GM21737 (cell line): ENCODE data around the gene RELA.

Source experiments
- ATAC-seq: cut with Tn5 transposase; IDR thresholded peaks from one replicate; pipeline ENCODE4 v1.9.1; 2021; ENCODE audit warnings: mild to moderate bottlenecking, moderate library complexity; ENCODE audit not compliant: unreplicated experiment

Gene RELA

DNA sequence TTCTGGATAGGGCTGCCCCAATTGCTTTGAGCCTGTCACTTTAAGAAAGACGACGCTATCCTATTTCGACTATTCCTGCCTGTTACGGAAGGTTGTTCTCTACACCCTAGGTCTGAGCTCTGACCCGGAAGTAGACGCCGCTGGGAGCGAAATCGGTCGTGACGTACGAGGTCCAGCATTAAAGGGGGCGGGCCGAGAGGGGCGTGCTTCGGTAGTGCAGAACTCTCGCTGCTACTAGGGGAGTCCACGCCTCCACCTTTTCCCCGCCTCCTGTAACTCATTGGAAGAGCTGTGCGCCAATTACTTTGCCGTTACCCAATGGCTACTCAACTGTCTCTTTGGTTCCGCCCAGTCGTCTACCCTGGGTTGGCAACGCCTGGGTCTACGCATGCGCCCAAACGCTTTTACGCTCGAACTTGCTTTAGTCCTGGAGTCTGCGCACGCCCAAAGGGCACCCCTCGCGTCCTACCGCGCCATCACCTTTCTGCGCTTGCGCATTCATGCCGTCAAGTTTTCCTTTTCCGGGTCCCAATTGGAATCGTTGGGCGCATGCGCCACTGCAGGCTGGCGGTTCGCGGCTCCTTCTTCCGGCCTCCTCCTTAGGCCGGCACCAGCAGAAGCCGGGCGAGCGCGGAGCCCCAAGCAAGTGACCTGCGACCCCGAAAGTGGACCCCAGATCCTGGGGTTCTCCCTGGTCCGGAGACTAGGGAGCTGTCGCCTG lies 47.3 kb downstream of the RELA start, which contains the start of gene PCNX3:
TSS of gene PCNX3 (plus strand) at position 548 of the 721 bp plus-strand sequence. CDS start 536 bp downstream, outside the sequence.
- peak; percentile 70 for ATAC-seq

DNA sequence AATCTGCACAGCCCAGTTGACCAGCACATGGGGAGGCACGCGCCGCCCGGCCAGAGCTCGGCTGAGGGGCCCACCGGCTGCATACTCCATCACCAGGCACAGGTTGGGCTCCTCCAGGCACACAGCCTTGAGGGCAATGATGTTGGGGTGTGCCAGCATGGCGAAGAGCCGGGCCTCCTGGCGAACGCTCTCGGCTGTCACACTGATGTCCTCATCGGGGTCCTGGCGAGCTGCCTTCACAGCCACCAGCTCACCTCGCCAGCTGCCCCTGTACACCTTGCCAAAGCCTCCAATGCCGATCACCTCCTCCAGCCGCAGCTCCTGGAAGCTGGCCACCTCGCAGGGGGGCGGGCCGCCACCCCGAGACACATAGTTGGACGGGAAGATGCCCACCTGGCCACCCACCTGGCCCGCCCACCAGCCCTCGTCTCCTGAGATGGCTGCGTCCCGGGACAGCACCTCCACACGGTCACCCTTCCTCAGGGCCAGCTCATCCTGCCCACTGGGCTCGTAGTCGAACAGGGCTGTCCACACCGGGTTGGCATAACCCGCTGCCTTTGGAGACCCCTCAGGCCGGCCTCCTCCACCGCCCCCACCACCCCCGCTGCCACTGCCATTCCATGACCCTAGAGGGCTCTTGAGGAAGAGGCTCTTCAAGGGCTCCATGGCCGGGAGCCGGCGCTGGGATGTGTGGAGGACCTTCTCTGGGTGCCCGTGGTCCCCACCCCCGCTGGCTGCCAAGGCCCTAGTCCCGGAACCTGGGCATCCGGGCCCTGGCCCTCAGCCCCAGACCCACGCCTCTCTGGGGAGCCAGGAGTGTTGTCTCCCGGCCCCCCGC lies 49.4 kb downstream of the RELA start:
- ATAC-seq: no peak

DNA sequence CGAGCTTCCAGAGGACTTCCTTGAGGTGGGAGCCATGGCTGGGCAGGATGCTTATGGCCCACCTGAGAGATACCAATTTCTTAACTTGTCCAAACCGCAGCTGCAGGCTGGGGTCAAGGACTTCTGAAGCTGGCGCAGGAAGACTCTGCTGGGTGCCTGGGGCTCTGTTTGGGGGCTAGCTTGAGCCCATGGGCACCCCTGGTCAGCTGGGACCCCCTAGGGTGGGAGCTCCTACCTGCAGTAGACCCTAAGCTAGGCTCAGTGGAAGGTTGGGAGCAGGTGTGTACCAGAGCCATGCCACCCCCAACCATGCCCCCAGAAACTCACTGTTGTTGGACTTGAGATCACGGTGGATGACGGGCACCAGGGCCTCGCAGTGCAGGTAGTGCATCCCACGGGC lies 50.0 kb downstream of the RELA start:
- no peak for ATAC-seq

DNA sequence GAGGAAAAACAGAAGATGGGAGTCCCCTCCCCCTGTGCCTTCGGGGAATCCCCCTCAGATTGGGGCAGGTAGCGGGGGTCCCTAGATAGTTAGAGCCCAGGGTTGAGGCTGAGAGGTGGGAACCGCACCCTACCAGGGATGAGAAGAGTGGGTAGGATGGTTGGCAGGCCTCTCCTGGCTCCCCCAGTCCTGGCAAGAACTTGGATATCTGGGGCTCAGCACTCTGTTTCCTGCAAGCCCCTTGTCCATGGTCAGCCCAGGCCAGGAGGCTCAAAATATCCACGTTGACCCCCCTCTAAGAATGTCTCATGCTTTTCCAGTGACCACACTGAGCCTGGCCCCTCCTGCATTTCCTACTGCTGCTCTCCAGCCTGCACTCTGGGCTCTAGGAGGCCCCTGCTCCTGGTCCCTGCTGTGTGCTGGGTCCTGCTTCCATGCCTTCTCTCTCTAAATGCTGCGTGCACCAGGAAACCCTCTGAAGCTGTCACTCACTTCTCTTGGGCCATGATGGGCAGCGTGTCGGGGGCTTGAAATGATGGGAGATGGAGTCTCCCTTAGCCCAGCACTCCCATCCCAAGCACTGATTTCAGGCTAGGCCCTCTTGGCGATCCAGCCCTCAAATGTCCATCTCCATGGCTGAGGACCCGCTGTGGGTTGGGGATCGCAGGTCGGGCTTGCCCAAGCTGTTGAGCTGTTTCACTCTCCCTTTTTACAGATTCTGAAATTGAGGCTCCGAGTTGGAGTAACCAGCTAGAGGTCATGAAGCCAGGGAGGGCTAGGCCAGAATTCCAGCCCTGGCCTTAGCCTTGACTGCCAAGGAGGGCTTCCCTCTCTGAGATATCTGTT lies 50.7 kb downstream of the RELA start:
- no peak for ATAC-seq

DNA sequence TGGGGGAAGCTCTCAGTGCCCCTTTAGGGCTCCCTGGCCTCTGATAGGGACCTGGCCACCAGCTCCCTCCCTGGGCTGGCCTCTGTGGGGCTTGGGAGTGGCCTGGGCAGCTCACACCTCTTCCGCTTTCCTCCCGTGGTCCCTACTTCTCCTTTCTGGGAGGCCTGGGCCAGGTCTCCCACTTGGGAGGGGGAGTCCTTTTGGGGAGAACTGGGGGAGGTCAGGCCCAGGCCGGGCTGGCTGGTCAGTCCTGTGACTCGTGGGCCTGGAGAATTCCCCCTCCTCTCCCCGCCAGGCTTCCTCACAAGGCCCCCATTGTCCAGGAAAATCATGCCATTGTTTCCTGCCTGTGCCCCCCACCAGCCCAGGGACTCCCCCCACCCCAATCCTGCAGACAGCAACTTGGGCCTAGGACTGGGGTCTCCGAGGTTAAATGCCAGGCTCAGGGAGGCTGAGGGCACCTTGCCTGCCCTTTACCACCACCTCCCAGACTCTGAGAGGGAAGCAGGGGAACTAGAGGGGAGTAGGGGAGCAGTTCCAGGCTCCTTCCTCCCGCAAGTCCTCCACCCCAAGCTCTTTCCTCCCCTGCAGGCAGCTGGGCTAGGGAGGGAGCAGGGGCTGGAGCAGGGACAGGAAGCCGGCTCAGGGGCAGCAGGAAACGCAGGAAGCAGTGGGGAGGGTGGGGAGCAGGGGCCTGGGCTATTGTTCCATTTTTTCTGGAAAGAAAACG lies 51.5 kb downstream of the RELA start:
- no peak for ATAC-seq

DNA sequence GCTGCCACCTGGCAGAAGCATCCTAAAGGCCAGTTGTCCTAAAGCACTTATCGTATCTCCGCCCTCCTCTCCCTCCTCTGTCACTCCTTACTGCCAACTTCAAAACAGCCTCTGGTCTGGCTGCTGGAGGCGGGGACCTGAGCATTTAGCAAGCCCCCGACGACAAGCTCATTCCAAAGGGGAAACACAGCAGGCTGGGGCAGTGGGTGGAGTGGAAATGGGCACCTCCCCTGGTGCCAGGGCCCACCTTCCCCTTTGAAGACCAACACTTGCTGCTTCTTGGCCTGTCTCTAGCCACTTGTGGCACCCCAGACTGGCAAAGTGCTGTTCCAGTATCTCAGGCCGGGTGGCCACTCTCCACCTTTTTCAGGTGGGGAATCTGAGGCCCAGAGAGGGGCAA lies 52.3 kb downstream of the RELA start:
- no peak for ATAC-seq

DNA sequence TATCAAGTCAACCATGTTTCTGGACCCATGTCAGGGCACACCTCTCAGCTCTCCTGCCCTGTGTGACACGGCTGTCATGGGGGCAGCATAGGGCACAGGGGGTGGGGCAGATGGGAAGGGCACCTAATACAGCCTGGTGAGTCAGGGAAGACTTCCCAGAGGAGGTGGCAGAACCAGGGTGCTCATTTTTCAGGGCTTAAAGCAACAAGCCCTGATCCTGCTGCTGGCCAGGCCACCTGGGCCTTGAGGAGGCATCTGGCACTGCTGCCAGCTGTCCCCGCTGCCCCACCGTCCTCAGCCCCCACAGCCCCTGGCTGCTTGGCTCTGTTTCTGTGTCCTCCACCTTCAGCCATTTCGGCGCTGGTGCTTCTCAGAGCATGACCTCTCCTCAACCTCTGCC lies 53.1 kb downstream of the RELA start:
- ATAC-seq: no peak

DNA sequence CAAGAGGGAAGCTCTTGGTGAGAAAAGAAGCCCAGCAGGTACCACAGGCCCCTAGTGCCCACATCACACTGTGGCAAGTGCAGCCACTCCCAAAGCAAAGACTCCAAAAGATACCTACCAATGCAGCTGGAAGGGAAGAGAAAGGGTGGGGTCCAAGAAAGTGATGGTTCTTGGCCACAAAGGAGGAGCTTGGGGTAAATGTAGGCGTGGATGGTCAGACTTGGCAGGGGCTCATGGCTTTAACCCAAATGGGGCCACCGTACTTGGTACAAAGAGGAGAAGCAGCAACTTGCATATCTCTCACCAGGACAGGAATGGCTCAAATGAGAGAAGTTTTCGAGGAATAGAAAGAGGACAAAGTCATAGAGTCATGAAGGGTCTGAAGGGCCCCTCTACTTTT lies 53.5 kb downstream of the RELA start:
- no peak for ATAC-seq

DNA sequence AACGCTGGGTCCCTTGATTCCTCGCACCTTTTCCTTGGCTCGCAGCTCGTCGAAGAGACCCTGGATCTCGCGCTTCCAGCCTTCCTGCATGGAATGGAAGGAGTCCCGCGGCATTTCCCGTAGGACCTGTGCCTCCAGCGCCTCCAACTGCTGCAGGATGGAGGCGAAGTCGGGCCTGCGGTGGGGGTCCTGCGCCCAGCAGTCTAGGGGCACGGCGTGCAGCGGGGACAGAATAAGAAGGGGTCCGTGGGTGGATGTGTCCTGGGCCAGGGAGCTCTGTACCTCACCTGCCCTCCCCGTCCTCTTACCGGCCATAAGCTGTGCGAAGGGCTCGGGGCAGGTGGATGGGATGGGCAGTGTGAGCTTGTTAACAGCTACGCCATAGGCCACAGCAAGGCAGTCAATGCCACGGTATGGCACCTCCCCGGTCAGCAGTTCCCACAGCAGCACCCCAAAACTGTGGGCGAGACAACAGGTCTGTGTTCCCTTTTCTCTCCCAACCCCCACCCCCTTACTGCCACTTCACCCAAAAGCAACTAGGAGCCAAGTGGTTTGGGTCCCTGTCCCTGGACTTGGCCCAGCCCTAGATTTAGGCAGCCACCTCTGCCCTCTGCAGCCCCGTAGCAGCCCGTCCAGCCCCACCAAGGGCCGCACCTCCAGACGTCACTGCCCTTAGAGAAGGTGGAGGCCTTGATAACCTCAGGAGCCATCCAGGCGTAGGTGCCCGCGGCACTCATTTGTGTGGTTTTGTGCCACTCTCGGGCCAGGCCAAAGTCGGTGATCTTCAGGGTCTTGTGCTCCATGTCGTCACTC lies 54.9 kb downstream of the RELA start:
- no peak for ATAC-seq

DNA sequence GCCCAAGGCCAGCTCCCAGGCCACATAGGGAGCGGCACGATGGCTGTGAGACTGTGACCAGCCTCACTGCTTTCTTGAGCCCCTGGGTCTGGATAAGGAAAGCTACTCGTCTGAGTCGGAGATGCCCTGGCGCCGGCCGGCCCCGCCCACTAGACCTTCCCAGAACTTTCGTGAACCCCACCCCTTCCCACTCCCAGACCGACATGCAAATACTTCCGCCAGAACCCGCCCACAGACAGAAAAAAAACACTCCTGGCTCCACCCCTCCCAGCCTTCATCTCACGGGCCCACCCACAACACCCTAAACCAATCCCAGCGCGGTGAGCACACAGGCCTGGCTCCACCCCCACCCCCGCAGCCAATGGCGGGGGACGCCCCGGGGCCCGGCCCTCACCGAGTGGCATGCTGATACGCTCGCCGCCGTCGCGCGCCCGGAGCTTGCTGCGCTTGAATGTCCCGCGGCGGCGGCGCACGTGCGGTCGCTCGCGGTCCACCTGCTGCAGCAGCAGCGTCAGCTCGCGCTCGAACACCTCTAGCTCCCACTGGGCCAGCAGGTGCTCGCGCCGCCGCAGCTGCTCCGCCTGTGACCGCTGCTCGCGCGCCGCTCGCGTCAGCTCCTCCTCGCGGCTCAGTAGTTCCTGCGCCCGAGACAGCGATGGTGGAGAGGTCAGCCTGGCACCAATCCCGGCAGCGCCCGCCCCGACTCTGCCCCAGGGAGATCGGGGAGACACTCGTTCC lies 55.7 kb downstream of the RELA start:
- ATAC-seq: no peak

DNA sequence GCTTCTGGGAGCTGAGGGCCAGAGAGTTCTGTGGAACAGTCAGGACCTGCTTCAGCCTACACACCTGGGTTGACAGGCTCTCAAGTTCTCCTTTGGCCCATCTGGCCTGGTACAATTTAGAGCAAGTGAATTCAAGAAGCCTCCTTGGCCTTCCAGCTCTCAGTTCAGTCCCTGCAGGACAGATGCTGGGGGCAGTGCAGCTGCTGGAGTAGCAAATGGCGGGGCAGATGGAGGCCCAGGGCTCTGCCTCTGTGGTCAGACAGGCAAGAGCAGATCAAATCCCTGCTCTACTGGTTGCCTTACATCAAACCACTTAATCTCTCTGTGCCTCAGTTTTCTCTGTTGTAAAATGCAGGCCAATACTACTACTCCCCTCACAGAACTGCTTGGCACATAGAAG lies 58.5 kb downstream of the RELA start:
- ATAC-seq: no peak
